Neural cell (in vitro differentiated cells): Measurements from ENCODE around the gene ACVR1B.

Experiments used
- EP300 ChIP-seq: fragments of 450-650 bp; conservative IDR thresholded peaks from 2 replicates; pipeline ENCODE4 v1.6.1; 2014; ENCODE audit warnings: antibody characterized with exemption, mild to moderate bottlenecking, moderate library complexity; ENCODE audit not compliant: poor library complexity, severe bottlenecking
- MXI1 ChIP-seq: fragments of 450-650 bp; conservative IDR thresholded peaks from 2 replicates; pipeline ENCODE4 v1.6.1; 2014; ENCODE audit warnings: antibody characterized with exemption, mild to moderate bottlenecking; ENCODE audit not compliant: poor library complexity, severe bottlenecking
- POLR2AphosphoS5 ChIP-seq: IDR thresholded peaks from 2 replicates; pipeline ENCODE4 v1.6.1; 2012
- RAD21 ChIP-seq: fragments of 450-650 bp; conservative IDR thresholded peaks from 2 replicates; pipeline ENCODE4 v1.6.1; 2014; ENCODE audit warnings: antibody characterized with exemption, mild to moderate bottlenecking, moderate library complexity
- SMC3 ChIP-seq: fragments of 450-650 bp; conservative IDR thresholded peaks from 2 replicates; pipeline ENCODE4 v1.6.1; 2014; ENCODE audit warnings: antibody characterized with exemption, mild to moderate bottlenecking, moderate library complexity; ENCODE audit not compliant: poor library complexity
- TAF1 ChIP-seq: IDR thresholded peaks from 2 replicates; pipeline ENCODE4 v1.6.1; 2012; ENCODE audit warnings: low read depth
- TF ChIP-seq, protein P1 (sequence below): IDR thresholded peaks from 2 replicates; pipeline ENCODE4 v1.6.1; 2012; ENCODE audit warnings: borderline replicate concordance
- TF ChIP-seq, protein P2 (sequence below): fragments of 450-650 bp; IDR thresholded peaks from 2 replicates; pipeline ENCODE4 v1.5.1; 2014; ENCODE audit warnings: antibody characterized with exemption, mild to moderate bottlenecking, moderate library complexity; ENCODE audit not compliant: poor library complexity, severe bottlenecking

DNA sequence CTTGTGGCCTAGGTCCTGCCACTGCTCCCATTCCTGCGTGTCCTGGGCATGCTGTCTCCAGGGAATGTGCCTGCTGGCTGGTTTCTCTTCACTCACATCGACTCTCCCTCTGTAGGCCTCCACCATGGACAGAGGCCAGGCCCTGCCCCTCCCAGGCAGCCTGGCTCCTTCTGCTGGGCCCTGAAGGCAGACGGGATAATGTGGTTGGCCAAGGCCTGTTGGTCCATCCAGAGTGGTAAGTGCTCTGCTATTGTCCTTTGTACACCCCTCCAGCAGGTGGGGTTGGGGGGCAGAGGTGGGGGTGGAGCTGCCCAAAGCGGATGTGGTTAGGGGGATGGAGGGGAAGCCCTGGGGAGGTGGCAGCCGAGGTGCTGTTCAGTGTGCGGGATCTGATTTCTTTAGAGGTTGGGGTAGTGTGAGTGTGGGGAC, 90.2 kb downstream of the ACVR1B start:
- TF ChIP-seq EP300 (no peak), SMC3 (no peak), MXI1 (no peak), POLR2AphosphoS5 (no peak), TAF1 (no peak), RAD21 (no peak)
- TF ChIP-seq, protein P1, sequence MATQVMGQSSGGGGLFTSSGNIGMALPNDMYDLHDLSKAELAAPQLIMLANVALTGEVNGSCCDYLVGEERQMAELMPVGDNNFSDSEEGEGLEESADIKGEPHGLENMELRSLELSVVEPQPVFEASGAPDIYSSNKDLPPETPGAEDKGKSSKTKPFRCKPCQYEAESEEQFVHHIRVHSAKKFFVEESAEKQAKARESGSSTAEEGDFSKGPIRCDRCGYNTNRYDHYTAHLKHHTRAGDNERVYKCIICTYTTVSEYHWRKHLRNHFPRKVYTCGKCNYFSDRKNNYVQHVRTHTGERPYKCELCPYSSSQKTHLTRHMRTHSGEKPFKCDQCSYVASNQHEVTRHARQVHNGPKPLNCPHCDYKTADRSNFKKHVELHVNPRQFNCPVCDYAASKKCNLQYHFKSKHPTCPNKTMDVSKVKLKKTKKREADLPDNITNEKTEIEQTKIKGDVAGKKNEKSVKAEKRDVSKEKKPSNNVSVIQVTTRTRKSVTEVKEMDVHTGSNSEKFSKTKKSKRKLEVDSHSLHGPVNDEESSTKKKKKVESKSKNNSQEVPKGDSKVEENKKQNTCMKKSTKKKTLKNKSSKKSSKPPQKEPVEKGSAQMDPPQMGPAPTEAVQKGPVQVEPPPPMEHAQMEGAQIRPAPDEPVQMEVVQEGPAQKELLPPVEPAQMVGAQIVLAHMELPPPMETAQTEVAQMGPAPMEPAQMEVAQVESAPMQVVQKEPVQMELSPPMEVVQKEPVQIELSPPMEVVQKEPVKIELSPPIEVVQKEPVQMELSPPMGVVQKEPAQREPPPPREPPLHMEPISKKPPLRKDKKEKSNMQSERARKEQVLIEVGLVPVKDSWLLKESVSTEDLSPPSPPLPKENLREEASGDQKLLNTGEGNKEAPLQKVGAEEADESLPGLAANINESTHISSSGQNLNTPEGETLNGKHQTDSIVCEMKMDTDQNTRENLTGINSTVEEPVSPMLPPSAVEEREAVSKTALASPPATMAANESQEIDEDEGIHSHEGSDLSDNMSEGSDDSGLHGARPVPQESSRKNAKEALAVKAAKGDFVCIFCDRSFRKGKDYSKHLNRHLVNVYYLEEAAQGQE, result no peak
- TF ChIP-seq, protein P2, sequence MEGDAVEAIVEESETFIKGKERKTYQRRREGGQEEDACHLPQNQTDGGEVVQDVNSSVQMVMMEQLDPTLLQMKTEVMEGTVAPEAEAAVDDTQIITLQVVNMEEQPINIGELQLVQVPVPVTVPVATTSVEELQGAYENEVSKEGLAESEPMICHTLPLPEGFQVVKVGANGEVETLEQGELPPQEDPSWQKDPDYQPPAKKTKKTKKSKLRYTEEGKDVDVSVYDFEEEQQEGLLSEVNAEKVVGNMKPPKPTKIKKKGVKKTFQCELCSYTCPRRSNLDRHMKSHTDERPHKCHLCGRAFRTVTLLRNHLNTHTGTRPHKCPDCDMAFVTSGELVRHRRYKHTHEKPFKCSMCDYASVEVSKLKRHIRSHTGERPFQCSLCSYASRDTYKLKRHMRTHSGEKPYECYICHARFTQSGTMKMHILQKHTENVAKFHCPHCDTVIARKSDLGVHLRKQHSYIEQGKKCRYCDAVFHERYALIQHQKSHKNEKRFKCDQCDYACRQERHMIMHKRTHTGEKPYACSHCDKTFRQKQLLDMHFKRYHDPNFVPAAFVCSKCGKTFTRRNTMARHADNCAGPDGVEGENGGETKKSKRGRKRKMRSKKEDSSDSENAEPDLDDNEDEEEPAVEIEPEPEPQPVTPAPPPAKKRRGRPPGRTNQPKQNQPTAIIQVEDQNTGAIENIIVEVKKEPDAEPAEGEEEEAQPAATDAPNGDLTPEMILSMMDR, result no peak
